Thyroid gland (tissue), 4 donors: ENCODE results near the gene POU2AF2.

ENCODE experiments used
- CTCF ChIP-seq, 6 experiments: fragments of 200-600 bp in 3 of 6; fragments of 450-650 bp in 3 of 6; sonication (generic) in 3 of 6; IDR thresholded peaks; one replicate each; pipeline ENCODE4 v1.5.1; 2016 to 2019; ENCODE audit warnings: antibody characterized with exemption in 6 of 6, mild to moderate bottlenecking in 2 of 6, inconsistent platforms in 1 of 6, moderate library complexity in 1 of 6
- POLR2A ChIP-seq, 2 donors: fragments of 450-650 bp; IDR thresholded peaks; one replicate each; pipeline ENCODE4 v1.6.1; 2017; ENCODE audit warnings: antibody characterized with exemption in 2 of 2, mild to moderate bottlenecking in 2 of 2, moderate library complexity in 1 of 2

- TF ChIP-seq POLR2A (IDR thresholded peaks at IDR 0.05) = peak in 1 of 2 donors; percentile 42
- TF ChIP-seq CTCF (IDR thresholded peaks at IDR 0.05) = no peak
These were observed 56.8 kb downstream of the POU2AF2 start for GRCh38 chr11:111302298-111302697.
